Right ventricle myocardium inferior (tissue), 1 donor: ENCODE measurements around the gene ETFBKMT. TPM values are rescaled to one million over a fixed set of nuclear protein-coding genes. Genes with fewer than 3 reads are reported as not detected.
"Not testable (repeated sequence)": the region's sequence is repeated elsewhere in the genome, so short reads cannot be mapped to it uniquely, and the experiment has no call there.

Source experiments
- ATAC-seq: fragments of 200-7000 bp; cut with Tn5 transposase; one replicate; pipeline ENCODE4 v1.9.1; 2020; ENCODE audit warnings: mild to moderate bottlenecking, moderate library complexity
- DNase-seq: peaks from one replicate; pipeline ENCODE4 v3.0.0; 2021; ENCODE audit errors: missing footprints
- intact Hi-C: fragments of 100-400 bp; cut with DNase I; formaldehyde crosslinking; loops from one replicate; pipeline ENCODE4 v1.11.0; 2022
- total RNA-seq: library from RNA; stranded (reverse); fragmentation: NEBNext Ultra II Directional; extraction: Animal tissue kit (Norgen Biotek cat#: 25700); gene quantifications from one replicate; pipeline ENCODE4 v1.2.1, GENCODE V29; 2021
- donor health status: DM: no; HTN: yes; CAD: no; lungs with severe emphysema.

The ETFBKMT gene
- total RNA-seq, 1 donor from 2014 or later = 6.4 TPM

- no peak for ATAC-seq
- no peak for DNase-seq
- intact Hi-C loops = no loop called here
Measured at GRCh38 chr12:31710021-31710818, 50.7 kb downstream of the ETFBKMT start.

DNA sequence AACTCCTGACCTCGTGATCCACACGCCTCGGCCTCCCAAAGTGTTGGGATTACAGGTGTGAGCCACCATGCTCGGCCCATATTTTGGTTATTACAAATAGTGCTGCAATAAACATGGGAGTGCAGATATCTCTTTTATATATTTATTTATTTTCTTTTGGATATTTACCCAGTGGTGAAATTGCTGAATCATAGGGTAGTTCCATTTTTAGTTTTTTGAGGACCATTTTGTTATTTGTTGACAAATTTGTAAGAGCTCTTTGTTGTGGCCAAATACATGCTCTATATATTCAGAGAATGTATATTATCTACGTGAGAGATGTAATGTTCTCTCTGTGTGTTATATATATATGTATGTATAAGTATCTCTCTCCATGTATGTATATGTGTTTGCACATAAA is 53.4 kb downstream of the ETFBKMT start:
- intact Hi-C loops = no loop called here
- ATAC-seq (no peak), DNase-seq (no peak)

DNA sequence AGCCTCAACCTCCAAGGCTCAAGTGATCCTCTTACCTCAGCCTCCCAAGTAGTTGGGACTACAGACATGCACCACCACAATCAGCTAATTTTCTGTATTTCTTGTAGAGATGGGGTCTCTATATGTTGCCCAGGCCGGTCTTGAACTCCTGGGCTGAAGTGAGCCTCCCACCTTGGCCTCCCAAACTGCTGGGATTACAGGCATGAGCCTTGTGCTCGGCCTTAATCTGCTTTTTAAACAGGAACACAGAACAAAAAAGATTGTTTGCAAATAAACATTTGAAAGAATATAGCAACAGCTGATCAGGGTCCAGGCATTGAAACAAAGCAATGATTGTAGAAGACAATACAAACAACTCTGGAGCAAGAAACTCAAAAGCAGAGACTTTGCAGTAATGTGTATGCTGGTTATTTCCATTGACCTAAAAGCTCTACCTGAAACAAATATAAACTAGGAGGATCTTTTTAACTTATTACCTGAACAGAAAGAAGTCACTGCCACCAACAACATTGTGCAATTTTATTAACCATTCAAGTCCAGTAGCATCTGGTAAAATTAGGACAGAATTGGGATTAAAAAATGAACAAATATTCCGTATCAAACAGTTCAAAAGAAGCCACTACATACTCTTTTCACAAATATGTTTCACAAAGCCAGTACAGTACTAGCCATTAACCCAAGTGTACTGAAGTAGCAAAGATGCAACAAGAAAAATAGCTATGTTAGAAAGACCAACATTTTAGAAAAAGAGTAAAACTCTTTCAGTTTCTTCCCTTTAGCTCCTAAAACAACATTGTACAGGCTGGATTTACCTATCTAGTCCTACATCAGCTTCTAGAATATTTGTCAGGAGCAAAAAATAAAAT is 55.2 kb downstream of the ETFBKMT start:
- DNase-seq (no peak), ATAC-seq (no peak)
- intact Hi-C loops = no loop called here

DNA sequence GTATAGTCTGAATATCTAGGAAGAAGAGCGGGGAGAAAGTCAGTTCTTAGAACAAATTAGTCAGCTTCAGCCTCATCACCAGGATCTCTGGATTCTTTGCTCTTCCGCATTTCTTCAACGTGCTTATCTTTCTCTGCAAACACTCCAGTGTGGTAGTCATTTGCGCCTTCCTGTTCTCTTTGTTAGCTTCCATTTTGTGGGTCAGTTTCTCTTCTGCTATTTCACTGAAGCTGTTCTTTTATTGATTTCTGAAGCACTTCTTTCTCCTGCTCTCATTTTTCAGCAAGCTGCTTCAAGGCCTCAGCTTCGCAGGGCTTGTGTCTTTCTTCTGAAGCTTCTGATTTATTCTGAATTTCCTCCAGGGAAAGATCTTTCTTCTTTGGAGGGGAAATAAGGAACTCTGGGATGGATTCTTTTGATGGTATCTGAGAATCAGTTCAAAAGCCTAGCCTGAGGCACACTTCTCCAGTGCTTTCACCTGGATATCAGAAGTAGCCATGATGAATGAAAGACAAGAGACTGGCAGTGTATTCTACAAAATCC is 55.9 kb downstream of the ETFBKMT start:
- intact Hi-C loops = no loop called here
- DNase-seq (no peak), ATAC-seq (no peak)

GRCh38 chr12:31716998-31717397 is 57.5 kb downstream of the ETFBKMT start:
- DNase-seq, ATAC-seq, intact Hi-C loops: not testable (repeated sequence)

DNA sequence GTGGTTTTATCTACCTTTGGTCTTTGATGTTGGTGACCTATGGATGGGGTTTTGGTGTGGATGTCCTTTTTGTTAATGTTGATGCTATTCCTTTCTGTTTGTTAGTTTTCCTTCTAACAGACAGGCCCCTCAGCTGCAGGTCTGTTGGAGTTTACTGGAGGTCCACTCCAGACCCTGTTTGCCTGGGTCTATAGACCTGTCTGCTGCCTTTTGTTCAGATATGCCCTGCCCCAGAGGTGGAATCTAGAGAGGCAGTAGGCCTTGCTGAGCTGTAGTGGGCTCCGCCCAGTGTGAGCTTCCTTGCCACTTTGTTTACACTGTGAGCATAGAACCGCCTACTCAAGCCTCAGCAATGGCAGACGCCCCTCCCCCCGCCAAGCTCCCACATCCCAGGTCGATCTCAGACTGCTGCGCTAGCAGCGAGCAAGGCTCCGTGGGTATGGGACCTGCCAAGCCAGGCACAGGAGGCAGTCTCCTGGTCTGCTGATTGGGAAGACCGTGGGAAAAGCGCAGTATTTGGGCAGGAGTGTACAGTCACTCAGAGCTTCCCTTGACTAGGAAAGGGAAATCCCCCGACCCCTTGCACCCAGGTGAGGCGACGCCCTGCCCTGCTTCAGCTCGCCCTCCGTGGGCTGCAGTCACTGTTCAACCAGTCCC is 59.2 kb downstream of the ETFBKMT start:
- intact Hi-C loops, ATAC-seq, DNase-seq: not testable (repeated sequence)

DNA sequence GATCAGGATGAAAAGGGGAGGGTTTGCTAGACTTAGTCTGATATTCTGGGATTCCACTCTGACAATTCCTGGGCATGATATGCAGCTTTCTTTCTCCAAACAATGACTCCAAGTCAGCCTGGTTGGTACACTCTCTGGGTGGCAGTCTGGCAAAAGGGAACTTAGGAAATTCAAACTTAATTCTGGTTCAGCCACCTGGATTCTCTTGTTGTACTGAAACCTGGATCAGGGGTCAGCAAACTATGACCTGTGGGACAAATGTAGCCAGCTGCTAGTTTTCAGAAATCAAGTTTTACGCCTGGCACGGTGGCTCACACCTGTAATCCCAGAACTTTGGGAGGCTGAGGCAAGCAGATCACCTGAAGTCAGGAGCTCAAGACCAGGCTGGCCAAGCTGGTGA is 63.1 kb downstream of the ETFBKMT start:
- DNase-seq = no peak
- intact Hi-C loops = no loop called here
- ATAC-seq = no peak

Other genes starting within 250 kb of the ETFBKMT start
- 37.1 TPM for gene DENND5B, start 68.6 kb upstream of the ETFBKMT start, total RNA-seq
- 11.5 TPM for gene AMN1, start 69.3 kb downstream of the ETFBKMT start, total RNA-seq